T-helper 9 cell (primary cell): ENCODE results near the gene GOLGA8R.
"Not testable (repeated sequence)": the region's sequence is repeated elsewhere in the genome, so short reads cannot be mapped to it uniquely, and the experiment has no call there.

Experiments
- DNase-seq: peaks from one replicate; pipeline ENCODE4 v3.0.0-alpha.2; 2020
- total RNA-seq, 2 donors: gene quantifications; one replicate each; lab custom pipeline; 2026; lab: John Stamatoyannopoulos, UW

GOLGA8R gene, protein sequence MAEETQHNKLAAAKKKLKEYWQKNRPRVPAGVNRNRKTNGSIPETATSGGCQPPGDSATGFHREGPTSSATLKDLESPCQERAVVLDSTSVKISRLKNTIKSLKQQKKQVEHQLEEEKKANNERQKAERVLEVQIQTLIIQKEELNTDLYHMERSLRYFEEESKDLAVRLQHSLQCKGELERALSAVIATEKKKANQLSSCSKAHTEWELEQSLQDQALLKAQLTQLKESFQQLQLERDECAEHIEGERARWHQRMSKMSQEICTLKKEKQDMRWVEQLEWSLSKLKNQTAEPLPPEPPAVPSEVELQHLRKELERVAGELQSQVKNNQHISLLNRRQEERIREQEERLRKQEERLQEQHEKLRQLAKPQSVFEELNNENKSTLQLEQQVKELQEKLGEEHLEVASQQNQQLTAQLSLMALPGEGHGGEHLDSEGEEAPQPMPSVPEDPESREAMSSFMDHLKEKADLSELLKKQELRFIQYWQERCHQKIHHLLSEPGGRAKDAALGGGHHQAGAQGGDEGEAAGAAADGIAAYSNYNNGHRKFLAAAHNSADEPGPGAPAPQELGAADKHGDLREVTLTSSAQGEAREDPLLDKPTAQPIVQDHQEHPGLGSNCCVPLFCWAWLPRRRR
- 0.24 to 0.49 reads per million in 2 donors for total RNA-seq

DNA sequence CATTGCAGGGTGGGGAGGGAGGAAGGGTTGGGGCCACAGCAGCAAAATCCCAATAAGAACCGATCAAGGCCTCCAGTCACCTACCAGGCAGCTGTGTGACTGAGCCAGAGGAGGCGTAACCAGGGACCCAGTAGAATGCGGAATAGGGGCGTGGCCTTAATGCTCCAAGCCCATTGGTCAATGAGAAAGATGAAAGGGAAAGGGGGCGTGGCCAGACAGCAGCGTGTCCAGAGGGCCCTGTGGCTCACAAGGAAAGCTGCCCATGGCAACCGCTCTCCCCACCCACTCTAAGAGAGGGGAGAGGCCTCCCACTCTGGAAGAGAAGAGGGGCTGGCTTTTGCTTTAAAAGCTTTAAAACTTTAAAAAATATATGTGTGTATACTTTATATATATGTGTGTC is at the start of gene GOLGA8R:
TSS of gene GOLGA8R (minus strand) at position 101 of the 400 bp plus-strand sequence. CDS start at position 3, 98 bp downstream.
- not testable (repeated sequence) for DNase-seq

DNA sequence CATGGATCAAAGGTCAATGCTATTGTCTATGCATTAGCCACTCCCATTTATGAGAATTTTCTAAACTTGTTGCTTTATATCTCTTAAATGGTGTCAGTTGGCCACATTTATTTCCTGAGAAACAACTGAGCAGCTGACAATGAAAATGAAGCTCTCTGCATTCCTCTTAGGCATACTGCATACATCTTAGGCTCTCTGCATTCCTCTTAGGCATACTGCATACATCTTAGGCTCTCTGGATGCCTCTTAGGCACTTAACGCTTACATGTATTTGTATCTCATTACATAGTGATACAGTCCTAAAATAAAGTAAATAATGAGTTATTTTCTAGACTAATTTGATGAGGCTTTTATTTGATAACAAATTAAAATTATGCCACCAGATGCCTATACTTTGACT is 49.8 kb upstream of the GOLGA8R start:
- not testable (repeated sequence) for DNase-seq

DNA sequence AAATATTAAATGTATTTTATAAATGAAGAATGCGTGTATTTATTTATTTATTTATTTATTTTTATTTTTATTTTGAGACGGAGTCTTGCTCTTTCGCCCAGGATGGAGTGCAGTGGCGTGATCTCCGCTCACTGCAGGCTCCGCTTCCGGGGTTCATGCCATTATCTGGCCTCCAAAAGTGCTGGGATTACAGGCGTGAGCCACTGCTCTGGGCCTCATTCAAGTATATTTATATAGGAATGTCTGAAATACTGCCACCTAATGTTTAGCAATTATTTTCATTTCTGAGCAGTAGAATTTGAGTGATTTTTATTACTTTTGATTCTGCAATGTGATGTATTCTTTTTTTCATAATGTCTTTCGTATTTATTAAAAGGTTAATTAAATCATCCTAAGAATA is 48.1 kb upstream of the GOLGA8R start:
- not testable (repeated sequence) for DNase-seq

DNA sequence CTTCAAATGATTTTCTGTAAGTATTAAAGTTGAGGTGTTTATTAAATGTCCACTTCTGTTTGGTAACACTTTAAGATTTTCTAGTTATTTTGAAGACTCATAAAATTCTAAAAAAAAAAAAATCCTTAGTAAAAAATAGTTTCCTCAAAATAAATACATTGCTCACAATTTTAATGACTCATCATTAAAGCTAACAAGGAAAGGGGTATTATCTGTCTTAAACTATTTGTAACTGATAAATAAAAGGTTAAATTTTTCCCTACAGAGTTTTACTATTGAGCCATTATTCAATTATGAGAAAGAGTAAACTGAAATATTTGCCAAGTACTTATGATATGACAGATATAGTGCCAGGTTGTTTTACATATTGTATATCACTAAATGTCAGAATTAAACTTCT is 38.6 kb upstream of the GOLGA8R start:
- DNase-seq = not testable (repeated sequence)

DNA sequence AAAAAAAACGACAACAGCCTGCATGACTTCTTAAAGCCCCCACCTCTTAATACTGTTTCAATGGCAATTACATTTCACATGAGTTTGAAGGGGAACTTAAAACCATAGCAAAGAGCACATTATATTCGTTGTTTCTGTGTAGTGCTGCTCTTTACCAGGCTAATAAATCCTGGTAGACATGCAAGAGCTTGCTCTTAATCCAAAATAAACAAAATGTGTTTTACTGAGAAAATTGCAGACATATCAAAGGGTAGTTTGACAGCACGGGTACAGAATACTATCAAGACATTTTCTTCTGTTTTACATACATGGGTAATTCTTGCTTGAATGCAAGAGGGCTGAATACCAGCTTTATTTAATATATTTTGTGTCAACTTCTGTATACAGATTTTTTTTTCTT is 24.3 kb upstream of the GOLGA8R start:
- not testable (repeated sequence) for DNase-seq

DNA sequence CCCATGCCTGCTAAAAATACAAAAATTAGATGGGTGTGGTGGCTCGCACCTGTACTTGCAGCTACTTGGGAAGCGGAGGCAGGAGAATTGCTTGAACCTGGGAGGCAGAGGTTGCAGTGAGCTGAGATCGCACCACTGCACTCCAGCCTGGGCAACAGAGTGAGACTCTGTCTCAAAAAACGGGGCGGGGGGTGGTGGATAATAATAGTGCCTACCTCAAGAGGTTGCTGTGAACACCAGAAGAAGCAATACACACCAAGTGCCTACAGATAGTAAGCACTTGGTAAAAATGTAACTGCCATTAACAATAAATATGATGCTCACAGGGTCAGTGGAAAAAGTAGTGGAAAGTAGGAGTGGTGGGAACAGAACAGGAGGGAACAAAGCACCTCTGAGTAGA is 21.8 kb upstream of the GOLGA8R start:
- DNase-seq = not testable (repeated sequence)

DNA sequence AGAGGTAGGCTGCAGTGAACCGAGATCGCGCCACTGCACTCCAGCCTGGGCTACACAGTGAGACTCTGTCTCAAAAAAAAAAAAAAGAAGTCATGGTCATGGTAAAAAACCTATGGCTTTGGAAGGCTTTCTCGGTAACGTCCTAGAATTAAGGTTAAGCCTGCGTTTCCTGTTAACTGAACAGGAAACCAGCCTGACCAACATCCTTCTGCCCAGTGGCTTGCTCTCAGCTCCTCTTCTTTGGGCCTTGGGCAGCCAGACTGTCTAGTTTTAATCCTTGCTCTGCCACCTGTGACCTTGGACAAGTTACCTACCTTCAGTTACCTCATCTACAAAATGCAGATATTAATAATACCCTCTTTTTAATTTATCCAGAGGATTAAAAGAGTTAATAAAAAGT is 6.7 kb upstream of the GOLGA8R start:
- DNase-seq = not testable (repeated sequence)

DNA sequence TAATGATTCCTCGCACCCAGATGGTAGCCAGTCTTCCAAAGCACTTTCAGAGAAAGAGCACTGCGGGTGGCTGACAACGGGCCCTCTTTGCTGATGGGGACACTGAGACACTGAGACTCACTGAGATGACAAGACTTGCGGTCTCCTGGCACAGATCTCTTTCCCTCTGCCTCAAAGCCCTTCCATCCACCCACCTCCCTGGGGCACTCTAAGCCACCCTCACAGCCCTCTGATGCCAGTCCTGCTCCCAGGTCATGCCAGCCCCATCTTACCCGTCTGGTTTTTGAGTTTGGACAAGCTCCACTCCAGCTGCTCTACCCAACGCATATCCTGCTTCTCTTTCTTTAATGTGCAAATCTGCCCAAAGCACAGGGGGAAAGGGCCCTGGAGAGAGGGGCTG is 6.4 kb downstream of the GOLGA8R start:
- DNase-seq = not testable (repeated sequence)

DNA sequence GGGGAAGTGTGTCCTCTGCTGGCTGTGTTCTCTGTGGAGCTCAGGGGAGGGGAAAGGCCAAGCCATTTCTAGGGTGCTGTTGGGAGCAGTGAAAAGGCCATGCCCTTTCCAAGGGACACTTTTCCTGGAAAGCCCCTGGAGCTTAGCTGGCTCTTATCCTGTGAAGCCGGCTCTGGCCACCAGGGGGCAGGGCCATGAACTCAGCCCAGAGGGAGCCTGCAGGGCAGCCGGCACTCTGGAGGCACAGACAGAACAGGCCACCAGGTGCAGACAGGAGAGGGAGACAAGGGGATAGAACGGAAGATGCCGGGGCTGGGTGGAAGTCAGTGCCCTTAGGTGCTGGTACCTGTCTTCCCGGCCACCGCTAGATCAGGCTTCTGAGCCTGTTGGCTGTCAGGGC is 15.1 kb downstream of the GOLGA8R start:
- DNase-seq = peak; percentile 35

DNA sequence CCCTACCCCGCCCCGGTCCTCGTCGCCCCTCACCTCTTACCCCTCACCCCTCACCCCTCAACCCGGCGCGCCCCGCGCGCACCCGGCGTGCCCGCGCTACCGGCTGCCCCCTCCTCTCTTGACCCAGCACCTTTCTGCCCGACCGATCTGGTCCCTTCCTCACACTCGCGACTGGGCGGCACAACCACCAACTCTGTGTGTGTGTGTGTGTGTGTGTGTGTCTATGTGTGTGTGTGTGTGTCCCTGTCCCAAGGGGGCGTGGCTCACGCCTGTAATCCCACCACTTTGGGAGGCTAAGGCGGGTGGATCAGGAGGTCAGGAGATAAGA is 20.4 kb downstream of the GOLGA8R start:
- not testable (repeated sequence) for DNase-seq

DNA sequence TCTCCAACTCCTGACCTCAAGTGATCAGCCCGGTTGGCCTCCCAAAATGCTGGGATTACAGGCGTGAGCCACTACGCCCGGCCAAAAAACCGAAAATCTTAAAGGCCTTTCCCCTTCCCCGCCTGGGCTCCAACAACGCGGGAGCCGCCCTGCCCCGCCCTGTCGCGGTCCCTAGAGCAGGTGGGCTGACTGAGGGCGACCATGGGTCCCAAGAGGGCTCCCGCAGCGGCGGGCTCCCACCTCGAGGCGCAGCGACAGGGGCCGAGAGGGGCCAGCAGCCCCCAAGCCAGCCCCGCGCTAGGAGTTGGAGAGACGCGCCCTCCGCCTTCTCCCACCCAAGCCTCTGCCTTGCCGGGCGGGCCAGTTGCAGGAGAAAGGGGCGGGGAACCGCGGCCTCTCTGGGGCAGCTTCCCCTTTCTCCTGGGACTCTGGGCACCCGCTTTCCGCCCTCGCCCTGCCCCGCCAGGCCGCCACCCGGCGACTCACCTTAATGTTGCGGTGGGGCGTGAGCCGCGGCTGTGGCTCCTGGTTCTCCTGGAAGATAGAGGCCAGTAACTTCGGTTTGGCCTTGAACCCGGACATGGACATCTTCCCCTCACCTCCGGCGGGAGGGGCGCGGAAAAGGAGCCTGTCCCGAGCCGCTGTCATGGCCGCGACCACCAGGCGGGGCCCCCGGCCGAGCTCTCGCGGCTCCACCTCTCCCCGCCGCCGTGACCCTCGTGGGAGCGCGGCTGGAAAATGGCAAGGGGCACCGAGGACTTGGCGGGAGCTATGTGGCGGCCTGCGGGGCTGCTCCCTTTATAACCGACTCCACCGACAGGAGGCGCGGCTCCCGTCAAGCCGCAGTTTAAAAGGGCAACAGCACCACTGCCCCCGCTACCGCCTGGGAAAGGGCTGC is 21.0 kb downstream of the GOLGA8R start, which contains the start of gene CHRFAM7A:
TSS of gene CHRFAM7A (minus strand) at position 775 of the 898 bp plus-strand sequence. CDS start 10,189 bp downstream, outside the sequence.
- not testable (repeated sequence) for DNase-seq

DNA sequence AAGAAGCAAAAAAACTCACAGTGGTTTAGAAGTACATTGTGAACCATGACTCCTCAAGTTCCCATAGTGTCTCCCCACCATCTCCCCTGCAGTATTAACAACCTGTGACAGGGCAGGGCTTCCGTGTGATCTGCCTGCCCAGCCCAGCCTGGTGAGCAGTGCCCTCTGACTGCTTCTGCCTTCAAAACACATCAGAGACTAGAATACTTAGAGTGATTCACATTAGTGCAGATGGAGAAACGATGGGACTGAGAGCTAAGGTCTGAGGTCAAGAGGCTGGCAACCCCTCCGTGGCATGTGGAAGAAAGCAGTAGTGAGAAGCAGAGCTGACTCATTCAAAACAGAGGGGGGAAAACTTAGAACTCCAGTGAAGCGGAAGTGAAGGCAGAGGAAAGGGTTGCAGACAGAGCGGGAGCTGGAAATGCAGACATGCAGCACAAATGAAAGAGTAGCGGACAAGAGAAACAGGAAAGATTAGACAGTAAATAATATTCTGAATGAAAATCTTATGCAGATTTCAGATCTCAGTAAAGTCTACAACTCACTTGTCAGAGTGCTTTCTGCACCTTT is 27.7 kb downstream of the GOLGA8R start:
- DNase-seq = not testable (repeated sequence)

DNA sequence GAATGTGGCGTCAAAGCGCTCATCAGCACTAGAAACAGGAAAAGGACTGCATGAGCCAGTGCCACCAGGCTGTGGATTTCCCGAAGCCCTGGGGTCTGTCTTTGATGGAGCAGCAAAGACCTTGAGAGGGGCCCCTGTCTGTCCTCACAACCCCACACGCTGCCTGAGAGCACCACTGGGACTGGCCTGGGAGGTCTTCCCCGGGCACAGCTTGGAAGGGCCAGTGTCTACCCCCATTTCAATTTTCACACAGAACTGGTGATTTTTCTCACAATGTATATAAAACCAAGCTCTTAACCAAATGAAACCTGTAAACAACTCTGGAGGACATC is 37.0 kb downstream of the GOLGA8R start:
- not testable (repeated sequence) for DNase-seq

DNA sequence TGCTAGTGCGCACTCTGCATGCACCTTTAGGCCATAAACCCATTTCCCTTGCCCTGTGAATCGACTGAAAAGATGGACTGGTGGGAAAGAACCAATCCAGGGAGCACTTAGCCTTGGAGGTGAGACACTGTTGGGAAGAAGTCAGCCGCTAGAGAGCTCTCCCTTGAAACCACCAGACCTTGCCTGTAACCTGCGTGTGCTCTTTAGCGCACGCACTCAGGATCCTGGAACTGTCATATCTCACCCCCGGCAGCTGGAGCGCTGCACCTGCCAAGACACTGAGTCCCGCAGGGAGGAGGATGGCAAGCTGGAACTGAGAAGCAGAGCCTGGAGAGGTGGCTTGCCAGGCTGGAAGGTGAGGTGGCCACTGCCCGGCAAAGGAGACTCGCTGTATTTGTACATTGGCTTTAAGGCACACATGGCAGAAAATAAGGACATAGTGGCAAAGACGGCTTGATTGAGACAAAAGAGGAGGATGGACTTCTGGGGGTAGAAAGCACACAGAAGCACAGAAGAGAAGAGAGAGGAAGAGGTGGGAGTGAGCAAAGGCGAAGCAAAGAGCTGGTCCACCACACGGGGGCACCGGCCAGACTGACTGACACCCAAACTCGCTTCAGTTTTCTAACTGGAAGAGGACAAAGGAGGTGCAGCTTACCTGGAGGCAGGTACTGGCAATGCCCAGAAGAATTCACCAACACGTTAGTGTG is 37.5 kb downstream of the GOLGA8R start:
- DNase-seq = not testable (repeated sequence)

DNA sequence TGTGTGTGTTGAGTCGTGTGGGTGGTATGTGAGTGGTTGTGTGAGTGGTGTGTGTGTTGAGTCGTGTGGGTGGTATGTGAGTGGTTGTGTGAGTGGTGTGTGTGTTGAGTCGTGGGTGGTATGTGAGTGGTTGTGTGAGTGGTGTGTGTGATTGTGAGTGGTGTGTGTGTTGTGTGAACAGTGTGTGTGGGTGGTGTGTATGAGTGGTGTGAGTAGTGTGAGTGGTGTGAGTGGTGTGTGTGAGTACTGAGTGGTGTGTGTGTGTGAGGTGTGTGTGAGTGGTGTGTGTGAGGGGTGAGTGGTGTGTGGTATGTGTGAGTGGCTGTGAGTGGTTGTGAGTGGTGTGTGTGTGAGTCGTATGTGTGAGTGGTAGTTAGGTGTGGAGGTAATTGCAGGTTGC is 38.2 kb downstream of the GOLGA8R start:
- DNase-seq = not testable (repeated sequence)

DNA sequence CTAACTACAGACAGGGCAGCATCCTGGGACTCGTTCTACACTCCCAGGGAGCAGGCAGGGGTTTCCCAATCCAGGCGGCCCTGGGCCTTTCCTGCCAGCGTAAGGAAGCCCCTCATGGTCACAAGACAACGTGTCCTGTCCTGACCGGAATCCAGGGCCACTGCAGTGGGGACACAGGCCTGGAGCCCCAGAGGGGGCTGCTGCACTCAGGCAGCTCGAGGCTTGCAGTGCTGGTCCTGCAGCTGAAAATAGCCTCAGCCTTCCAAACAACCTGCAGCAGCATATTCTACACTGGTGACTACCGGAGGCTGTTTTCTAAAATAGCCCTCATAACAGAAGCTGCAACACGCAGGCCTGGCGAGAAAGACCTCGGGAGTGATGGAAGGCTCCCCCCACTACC is 39.2 kb downstream of the GOLGA8R start:
- DNase-seq = not testable (repeated sequence)

DNA sequence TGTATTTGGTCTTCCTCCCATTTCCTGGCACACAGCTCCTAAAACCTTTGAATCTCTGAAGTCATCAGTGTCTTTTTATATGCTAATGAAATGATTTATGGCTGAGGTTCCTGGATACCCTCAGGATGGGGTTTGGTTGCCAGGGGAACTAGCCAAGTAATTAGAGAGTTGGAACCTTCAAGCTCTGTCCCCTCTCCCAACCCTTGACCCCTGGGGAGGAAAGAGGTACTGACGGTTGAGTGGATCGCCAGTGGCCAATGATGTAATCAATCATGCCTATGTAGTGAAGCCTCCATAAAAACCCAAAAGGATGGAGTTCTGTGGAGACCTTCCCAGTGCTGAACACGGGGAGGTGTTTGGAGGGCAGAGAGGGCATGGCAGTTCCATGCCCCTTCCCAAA is 45.8 kb downstream of the GOLGA8R start:
- DNase-seq = not testable (repeated sequence)

DNA sequence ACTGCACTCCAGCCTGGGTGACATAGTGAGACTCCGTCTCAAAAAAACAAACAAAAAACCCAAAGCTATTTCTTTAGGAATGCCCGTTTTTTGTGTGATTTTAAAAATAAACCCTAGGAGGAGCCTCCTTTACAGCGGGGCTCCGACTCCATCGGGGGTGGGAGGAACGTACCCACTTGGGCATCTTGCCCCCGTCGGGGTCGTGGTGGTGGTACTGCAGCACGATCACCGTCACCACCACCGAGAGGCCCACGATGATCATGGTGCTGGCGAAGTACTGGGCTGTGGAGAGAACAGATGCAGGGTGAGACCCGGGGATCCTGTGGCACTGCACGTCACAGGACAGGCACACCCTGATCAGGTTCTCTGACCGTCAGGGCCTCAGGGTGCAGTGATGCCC is 46.8 kb downstream of the GOLGA8R start:
- not testable (repeated sequence) for DNase-seq

DNA sequence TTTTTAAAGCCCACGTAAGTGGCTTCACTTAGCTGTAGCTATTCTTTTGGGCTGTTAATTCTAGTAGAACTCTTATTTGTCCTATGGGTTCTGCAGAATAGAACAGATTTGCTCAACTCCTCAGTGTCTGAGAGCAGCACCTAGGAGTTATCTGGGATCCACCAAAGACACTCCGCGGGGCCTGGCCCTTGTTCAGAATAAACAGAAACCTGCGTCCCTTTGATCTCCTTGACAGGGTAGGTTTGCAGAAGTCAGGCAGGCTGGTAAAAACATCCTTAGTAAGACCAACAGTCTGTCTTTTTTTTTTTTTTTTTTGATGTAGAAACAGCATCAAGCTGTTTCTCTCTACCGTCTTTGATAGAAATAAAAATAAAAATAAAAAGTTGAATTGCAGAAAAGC is 52.7 kb downstream of the GOLGA8R start:
- DNase-seq = not testable (repeated sequence)

DNA sequence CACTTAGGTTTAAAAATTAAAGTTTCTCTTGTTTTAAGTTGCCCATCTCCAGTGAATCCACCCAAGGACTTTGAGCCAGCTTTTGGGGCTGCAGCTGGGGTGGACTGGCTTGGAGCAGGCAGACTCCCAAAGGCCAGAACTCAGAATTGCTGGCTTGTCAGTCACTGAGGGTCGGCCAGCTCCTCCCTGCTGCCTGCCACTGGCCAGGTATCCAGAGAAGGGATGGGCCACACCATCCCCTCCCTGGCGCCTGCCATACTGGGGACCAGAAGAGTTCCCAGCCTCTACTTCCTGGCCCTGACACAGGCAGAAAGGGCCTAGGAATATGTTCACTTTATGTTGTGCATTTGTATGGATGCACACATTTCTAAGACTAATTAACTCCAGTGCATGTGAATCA is 53.1 kb downstream of the GOLGA8R start:
- not testable (repeated sequence) for DNase-seq

DNA sequence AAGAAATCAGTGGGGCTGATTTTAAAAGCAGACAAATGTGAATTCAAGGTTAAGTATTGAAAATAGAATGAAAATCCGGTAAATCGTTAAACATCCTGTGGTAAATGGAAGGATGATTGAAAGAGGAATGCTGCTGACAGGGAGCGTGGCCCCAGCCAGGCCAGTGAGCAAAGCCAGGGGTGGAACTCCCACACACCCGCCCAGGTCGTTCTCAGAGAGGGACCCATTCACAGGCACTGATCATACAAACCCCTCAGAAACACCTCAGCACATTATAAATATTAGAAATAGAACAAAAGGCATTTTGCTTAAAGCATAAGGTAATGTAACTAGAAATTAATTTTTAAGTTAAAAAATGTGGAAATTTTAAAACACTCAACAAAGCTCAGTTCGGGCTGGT is 59.0 kb downstream of the GOLGA8R start:
- not testable (repeated sequence) for DNase-seq
